ENCODE results near the gene NEAT1. TPM values are rescaled to one million over a fixed set of nuclear protein-coding genes. Genes with fewer than 3 reads are reported as not detected.

NEAT1 gene
- total and polyA plus RNA-seq, 9 of the 15 experiments (the other 6 are each of a cell fraction or from before 2014, with no cell fraction given): 20.1 to 389 (median 62.8) TPM

DNA sequence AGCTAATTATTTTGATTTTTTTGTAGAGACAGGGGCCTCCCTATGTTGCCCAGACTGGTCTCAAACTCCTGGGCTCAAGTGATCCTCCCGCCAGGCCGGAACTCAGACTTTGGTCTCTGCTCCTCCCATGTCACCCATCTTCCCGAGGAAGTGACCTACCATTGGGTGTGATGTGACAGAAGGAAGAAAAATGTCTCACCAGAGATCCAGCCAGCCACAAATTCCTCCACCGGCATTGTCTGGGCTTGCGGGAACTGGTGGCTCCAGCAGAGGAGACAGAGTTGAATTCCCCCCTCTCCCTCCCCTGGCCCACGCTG is 40.9 kb upstream of the NEAT1 start (continued):
- TF ChIP-seq, protein P1, sequence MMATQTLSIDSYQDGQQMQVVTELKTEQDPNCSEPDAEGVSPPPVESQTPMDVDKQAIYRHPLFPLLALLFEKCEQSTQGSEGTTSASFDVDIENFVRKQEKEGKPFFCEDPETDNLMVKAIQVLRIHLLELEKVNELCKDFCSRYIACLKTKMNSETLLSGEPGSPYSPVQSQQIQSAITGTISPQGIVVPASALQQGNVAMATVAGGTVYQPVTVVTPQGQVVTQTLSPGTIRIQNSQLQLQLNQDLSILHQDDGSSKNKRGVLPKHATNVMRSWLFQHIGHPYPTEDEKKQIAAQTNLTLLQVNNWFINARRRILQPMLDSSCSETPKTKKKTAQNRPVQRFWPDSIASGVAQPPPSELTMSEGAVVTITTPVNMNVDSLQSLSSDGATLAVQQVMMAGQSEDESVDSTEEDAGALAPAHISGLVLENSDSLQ (IDR thresholded peaks at IDR 0.05): peak; percentile 68
- TF ChIP-seq, protein P2, sequence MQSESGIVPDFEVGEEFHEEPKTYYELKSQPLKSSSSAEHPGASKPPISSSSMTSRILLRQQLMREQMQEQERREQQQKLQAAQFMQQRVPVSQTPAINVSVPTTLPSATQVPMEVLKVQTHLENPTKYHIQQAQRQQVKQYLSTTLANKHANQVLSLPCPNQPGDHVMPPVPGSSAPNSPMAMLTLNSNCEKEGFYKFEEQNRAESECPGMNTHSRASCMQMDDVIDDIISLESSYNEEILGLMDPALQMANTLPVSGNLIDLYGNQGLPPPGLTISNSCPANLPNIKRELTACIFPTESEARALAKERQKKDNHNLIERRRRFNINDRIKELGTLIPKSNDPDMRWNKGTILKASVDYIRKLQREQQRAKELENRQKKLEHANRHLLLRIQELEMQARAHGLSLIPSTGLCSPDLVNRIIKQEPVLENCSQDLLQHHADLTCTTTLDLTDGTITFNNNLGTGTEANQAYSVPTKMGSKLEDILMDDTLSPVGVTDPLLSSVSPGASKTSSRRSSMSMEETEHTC (IDR thresholded peaks at IDR 0.05): no peak
- TF ChIP-seq MEIS2 (IDR thresholded peaks at IDR 0.05; ENCODE audit: partially characterized antibody) (peak; percentile 81), ZNF263 (CRISPR knock-in tag; IDR thresholded peaks at IDR 0.05; ENCODE audit: borderline replicate concordance) (no peak), GTF2F1 (IDR thresholded peaks at IDR 0.05; ENCODE audit: low read depth, low read length) (no peak), ZNF143 (CRISPR knock-in tag; IDR thresholded peaks at IDR 0.05) (no peak), TAL1 (IDR thresholded peaks at IDR 0.05) (peak; percentile 37; the same call in 1 of the 2 replicates), RB1 (IDR thresholded peaks at IDR 0.05; ENCODE audit: low read depth) (0 out of 2 replicates have a peak, but pooled peaks have one; percentile 20), NEUROD1 (IDR thresholded peaks at IDR 0.05; ENCODE audit: borderline replicate concordance, low read depth, low read length, partially characterized antibody) (no peak), HDAC2 (IDR thresholded peaks at IDR 0.05) (no peak), ASH1L (IDR thresholded peaks at IDR 0.05; ENCODE audit: borderline replicate concordance, low read depth, partially characterized antibody) (no peak), TCF7L2 (IDR thresholded peaks at IDR 0.05; ENCODE audit: low read depth, low read length) (no peak), TSC22D4 (tag; IDR thresholded peaks at IDR 0.05) (no peak), TCFL5 (CRISPR knock-in tag; conservative IDR thresholded peaks at IDR 0.05) (0 out of 2 replicates have a peak, but pooled peaks have one; percentile 19), BCL6 (CRISPR knock-in tag; IDR thresholded peaks at IDR 0.05) (no peak), HNRNPUL1 (IDR thresholded peaks at IDR 0.05; ENCODE audit: low read length) (no peak)
- TF ChIP-seq, protein P3, sequence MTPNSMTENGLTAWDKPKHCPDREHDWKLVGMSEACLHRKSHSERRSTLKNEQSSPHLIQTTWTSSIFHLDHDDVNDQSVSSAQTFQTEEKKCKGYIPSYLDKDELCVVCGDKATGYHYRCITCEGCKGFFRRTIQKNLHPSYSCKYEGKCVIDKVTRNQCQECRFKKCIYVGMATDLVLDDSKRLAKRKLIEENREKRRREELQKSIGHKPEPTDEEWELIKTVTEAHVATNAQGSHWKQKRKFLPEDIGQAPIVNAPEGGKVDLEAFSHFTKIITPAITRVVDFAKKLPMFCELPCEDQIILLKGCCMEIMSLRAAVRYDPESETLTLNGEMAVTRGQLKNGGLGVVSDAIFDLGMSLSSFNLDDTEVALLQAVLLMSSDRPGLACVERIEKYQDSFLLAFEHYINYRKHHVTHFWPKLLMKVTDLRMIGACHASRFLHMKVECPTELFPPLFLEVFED (CRISPR knock-in tag; conservative IDR thresholded peaks at IDR 0.05): no peak
- TF ChIP-seq, protein P4, sequence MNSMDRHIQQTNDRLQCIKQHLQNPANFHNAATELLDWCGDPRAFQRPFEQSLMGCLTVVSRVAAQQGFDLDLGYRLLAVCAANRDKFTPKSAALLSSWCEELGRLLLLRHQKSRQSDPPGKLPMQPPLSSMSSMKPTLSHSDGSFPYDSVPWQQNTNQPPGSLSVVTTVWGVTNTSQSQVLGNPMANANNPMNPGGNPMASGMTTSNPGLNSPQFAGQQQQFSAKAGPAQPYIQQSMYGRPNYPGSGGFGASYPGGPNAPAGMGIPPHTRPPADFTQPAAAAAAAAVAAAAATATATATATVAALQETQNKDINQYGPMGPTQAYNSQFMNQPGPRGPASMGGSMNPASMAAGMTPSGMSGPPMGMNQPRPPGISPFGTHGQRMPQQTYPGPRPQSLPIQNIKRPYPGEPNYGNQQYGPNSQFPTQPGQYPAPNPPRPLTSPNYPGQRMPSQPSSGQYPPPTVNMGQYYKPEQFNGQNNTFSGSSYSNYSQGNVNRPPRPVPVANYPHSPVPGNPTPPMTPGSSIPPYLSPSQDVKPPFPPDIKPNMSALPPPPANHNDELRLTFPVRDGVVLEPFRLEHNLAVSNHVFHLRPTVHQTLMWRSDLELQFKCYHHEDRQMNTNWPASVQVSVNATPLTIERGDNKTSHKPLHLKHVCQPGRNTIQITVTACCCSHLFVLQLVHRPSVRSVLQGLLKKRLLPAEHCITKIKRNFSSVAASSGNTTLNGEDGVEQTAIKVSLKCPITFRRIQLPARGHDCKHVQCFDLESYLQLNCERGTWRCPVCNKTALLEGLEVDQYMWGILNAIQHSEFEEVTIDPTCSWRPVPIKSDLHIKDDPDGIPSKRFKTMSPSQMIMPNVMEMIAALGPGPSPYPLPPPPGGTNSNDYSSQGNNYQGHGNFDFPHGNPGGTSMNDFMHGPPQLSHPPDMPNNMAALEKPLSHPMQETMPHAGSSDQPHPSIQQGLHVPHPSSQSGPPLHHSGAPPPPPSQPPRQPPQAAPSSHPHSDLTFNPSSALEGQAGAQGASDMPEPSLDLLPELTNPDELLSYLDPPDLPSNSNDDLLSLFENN (IDR thresholded peaks at IDR 0.05; ENCODE audit: low read depth in 2 of 2, low read length in 2 of 2): no peak
- TF ChIP-seq, protein P5, sequence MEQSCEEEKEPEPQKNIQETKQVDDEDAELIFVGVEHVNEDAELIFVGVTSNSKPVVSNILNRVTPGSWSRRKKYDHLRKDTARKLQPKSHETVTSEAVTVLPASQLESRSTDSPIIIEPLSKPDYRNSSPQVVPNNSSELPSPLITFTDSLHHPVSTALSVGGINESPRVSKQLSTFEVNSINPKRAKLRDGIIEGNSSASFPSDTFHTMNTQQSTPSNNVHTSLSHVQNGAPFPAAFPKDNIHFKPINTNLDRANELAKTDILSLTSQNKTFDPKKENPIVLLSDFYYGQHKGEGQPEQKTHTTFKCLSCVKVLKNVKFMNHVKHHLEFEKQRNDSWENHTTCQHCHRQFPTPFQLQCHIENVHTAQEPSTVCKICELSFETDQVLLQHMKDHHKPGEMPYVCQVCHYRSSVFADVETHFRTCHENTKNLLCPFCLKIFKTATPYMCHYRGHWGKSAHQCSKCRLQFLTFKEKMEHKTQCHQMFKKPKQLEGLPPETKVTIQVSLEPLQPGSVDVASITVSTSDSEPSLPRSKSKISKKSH (CRISPR knock-in tag; IDR thresholded peaks at IDR 0.05): no peak
- TF ChIP-seq, protein P6, sequence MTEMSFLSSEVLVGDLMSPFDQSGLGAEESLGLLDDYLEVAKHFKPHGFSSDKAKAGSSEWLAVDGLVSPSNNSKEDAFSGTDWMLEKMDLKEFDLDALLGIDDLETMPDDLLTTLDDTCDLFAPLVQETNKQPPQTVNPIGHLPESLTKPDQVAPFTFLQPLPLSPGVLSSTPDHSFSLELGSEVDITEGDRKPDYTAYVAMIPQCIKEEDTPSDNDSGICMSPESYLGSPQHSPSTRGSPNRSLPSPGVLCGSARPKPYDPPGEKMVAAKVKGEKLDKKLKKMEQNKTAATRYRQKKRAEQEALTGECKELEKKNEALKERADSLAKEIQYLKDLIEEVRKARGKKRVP (CRISPR knock-in tag; IDR thresholded peaks at IDR 0.05): no peak

All from K562 (cell line).